SU-DHL-6 (cell line): ENCODE results near the gene R3HDM2.
A peak's percentile ranks its signal among the peaks of the same experiment; 100 is the strongest.

Experiments
- H2AFZ ChIP-seq: fragments of 200-600 bp; sonication (generic); 2 replicates; pipeline ENCODE4 v1.6.1; 2014; ENCODE audit warnings: low read depth, mild to moderate bottlenecking, moderate library complexity, mixed read lengths, antibody characterized with exemption, low read length; ENCODE audit not compliant: severe bottlenecking
- H3F3A ChIP-seq: fragments of 200-600 bp; shearing (Covaris generic); 2 replicates; pipeline ENCODE4 v1.6.0; 2016; ENCODE audit warnings: antibody characterized with exemption, mild to moderate bottlenecking; ENCODE audit not compliant: insufficient read depth
- H3K27ac ChIP-seq: fragments of 200-600 bp; sonication (generic); 2 replicates; pipeline ENCODE4 v1.5.1; 2016; ENCODE audit warnings: low read depth, mild to moderate bottlenecking, low read length, moderate library complexity, mixed read lengths
- H3K27me3 ChIP-seq: fragments of 200-600 bp; sonication (generic), shearing (Covaris generic); 2 replicates; pipeline ENCODE4 v1.6.0; 2014; ENCODE audit warnings: mild to moderate bottlenecking, low read length
- H3K36me3 ChIP-seq: fragments of 200-600 bp; sonication (generic); 2 replicates; pipeline ENCODE4 v1.6.1; 2014; ENCODE audit warnings: mild to moderate bottlenecking, low read length, mixed read lengths
- H3K4me2 ChIP-seq: fragments of 300-600, 200-600 bp; shearing (Covaris generic), sonication (generic); 2 replicates; pipeline ENCODE4 v1.6.0; 2014; ENCODE audit warnings: low read length, low read depth, mild to moderate bottlenecking; ENCODE audit not compliant: poor library complexity, severe bottlenecking
- H3K4me3 ChIP-seq: fragments of 200-600 bp; sonication (generic); 2 replicates; pipeline ENCODE4 v1.5.1; 2014; ENCODE audit warnings: antibody characterized with exemption, low read length, mild to moderate bottlenecking, mixed read lengths; ENCODE audit not compliant: insufficient read depth, poor library complexity, severe bottlenecking
- H3K79me2 ChIP-seq: fragments of 200-600 bp; sonication (generic); 2 replicates; pipeline ENCODE4 v1.6.1; 2014; ENCODE audit warnings: mild to moderate bottlenecking, low read length, moderate library complexity; ENCODE audit not compliant: insufficient read depth
- H3K9ac ChIP-seq: fragments of 200-600 bp; sonication (generic); 2 replicates; pipeline ENCODE4 v1.7.0; 2014; ENCODE audit warnings: mild to moderate bottlenecking, low read length
- H3K9me2 ChIP-seq: fragments of 200-600 bp; sonication (generic); replicated peaks from 2 replicates; pipeline ENCODE4 v1.6.1; 2014; ENCODE audit warnings: low read length; ENCODE audit not compliant: insufficient read depth
- H3K9me3 ChIP-seq: fragments of 200-600 bp; sonication (generic); 2 replicates; pipeline ENCODE4 v1.6.1; 2014; ENCODE audit warnings: low read length, mixed read lengths; ENCODE audit not compliant: insufficient read depth
- H4K20me1 ChIP-seq: fragments of 200-600 bp; sonication (generic); 2 replicates; pipeline ENCODE4 v1.6.1; 2014; ENCODE audit warnings: low read depth, mild to moderate bottlenecking, antibody characterized with exemption, low read length, moderate library complexity, mixed read lengths
- CTCF ChIP-seq: fragments of 200-600 bp; sonication (generic); IDR thresholded peaks from one replicate; pipeline ENCODE4 v1.5.1; 2017; ENCODE audit warnings: antibody characterized with exemption, mild to moderate bottlenecking, low read length, moderate library complexity; ENCODE audit not compliant: insufficient read depth, poor library complexity, severe bottlenecking
- EZH2phosphoT487 ChIP-seq: fragments of 200-600 bp; sonication (generic), shearing (Covaris generic); conservative IDR thresholded peaks from 2 replicates; pipeline ENCODE4 v1.6.1; 2018; ENCODE audit warnings: mild to moderate bottlenecking, antibody characterized with exemption, low read length, moderate library complexity, mixed read lengths

R3HDM2 gene

GRCh38 chr12:57229046-57229633 is 201.7 kb downstream of the R3HDM2 start:
- peaks cover 30% of the 10 kb centered on the region for H3K79me2 ChIP-seq
- H3K9me3 ChIP-seq, result no peaks in the 10 kb centered on the region
- TF ChIP-seq CTCF, result no peak
- no peak for TF ChIP-seq EZH2phosphoT487
- H3F3A ChIP-seq, result peaks cover 28% of the 10 kb centered on the region
- peak overlapping the region; percentile 89 for H3K4me2 ChIP-seq
- no peaks in the 10 kb centered on the region; the same call in 1 of the 2 replicates for H4K20me1 ChIP-seq
- peak overlapping the region; percentile 62 for H3K4me3 ChIP-seq
- peak overlapping the region; percentile 72 for H3K27ac ChIP-seq
- no peaks in the 10 kb centered on the region for H3K27me3 ChIP-seq
- H3K9me2 ChIP-seq, result no peaks in the 10 kb centered on the region
- H3K36me3 ChIP-seq, result peaks cover 23% of the 10 kb centered on the region
- peak overlapping the region; percentile 89 for H3K9ac ChIP-seq
- H2AFZ ChIP-seq, result peak overlapping the region; percentile 67

DNA sequence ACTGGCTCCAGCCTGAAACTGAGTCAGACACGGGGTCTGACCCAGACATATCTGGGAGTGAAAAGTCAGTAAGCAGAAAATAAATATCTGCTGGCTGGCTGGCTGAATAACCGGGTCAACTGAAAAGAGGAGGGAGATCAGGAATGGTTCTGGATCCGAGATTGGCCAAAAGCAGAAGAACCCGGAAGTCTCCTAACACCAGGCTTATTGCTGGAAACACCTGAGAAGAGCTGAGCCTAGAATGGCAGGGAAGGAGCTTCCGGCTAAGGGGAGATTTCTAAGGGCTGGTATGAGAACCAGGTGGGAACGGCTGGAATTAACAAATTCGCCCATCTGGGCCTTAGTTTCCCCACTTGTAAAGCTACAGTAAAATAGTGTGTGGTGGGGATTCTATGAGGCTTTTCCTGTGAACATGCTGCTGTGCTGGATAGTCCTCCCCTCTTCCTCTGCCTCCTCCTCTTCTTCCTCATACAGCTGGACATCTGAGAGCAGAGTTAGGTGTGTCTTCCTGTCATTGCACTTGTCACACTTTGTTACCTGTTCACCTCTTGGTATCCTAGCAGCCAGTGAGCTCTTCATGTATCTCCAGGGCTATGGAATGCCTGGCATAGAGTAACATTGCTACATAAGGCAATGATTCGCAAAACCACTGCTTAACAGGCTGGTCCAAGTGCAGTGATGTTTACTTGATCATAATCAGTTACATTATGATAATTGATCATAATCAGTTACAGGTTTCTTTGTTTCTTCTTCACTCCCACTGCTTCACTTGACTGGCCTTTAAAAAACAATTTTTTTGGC is 203.3 kb downstream of the R3HDM2 start:
- peaks cover 30% of the 10 kb centered on the region for H3K79me2 ChIP-seq

DNA sequence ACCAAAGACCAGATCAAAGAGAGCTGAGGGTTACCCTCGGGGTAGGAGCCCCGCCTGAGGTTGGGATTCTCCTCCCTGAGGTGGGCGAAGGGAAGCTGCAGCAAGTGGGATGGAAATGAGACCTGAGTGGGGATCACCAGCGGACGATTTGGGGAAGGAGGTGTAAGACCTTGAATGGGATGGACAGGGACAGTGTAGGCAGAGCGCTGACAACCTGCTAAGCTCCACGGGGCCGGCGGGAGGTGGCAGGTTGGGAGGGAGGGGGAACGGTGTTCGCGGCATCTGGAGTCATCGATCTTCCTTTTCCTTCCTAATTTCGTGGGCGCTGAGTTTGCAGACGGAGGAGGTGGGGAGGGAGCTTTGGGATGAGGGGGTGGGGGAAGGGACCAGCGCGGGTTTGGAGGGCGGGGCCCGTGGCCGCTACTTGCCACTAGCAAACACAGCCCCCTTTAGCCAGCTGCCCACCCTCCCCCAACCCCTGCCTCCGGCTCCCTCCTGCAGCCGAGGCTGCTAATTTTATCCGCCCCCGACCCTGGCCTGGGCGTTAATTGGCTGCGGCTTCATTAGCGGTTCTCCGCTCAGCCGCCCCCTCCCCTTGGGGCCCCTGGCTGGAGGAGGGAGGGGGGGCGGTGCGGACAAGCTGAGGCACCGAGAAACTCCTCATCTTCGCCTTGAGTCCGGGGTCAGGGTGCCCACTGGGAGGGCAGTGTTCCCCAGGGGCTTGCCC is 204.1 kb downstream of the R3HDM2 start:
- Histone ChIP-seq H3K4me2 (peak overlapping the region; percentile 49), H4K20me1 (no peaks in the 10 kb centered on the region; the same call in 1 of the 2 replicates), H3K9ac (peak overlapping the region; percentile 40), H3K79me2 (peaks cover 23% of the 10 kb centered on the region), H3K36me3 (peaks cover 8% of the 10 kb centered on the region), H2AFZ (no peak overlapping the region), H3K27me3 (no peaks in the 10 kb centered on the region), H3K4me3 (peak overlapping the region; percentile 26), H3F3A (peaks cover 34% of the 10 kb centered on the region), H3K9me3 (no peaks in the 10 kb centered on the region), H3K27ac (peak overlapping the region; percentile 90), H3K9me2 (no peaks in the 10 kb centered on the region)
- TF ChIP-seq CTCF, result no peak
- TF ChIP-seq EZH2phosphoT487, result no peak

More for the DNA sequence above, 203.3 kb downstream of the R3HDM2 start:
- Histone ChIP-seq H3K9ac (peak overlapping the region; percentile 40), H3K4me3 (peak overlapping the region; percentile 26), H2AFZ (no peak overlapping the region), H3K4me2 (peak overlapping the region; percentile 49), H3F3A (peaks cover 34% of the 10 kb centered on the region), H4K20me1 (no peaks in the 10 kb centered on the region; the same call in 1 of the 2 replicates), H3K36me3 (peaks cover 13% of the 10 kb centered on the region), H3K27me3 (no peaks in the 10 kb centered on the region), H3K9me2 (no peaks in the 10 kb centered on the region), H3K27ac (peak overlapping the region; percentile 90), H3K9me3 (no peaks in the 10 kb centered on the region)
- TF ChIP-seq EZH2phosphoT487 (no peak), CTCF (no peak)
